Liver (tissue), 9 donors: ENCODE measurements around the gene CAMK1D. TPM values are rescaled to one million over a fixed set of nuclear protein-coding genes. Genes with fewer than 3 reads are reported as not detected.
A peak's percentile ranks its signal among the peaks of the same experiment; 100 is the strongest.

Source experiments
- DNase-seq: peaks from one replicate; pipeline ENCODE4 v3.0.0-alpha.2; 2017; ENCODE audit warnings: low spot score
- H3K27ac ChIP-seq, 2 donors: one replicate each; pipeline ENCODE4 v1.7.0; 2013; ENCODE audit warnings: inconsistent platforms in 2 of 2, low read length in 2 of 2, control low read depth in 1 of 2, low read depth in 1 of 2, mild to moderate bottlenecking in 1 of 2
- H3K27me3 ChIP-seq, 4 donors: one replicate each; pipeline versions ENCODE4 v1.6.1 to v1.7.0; 2013; ENCODE audit warnings: low read length in 3 of 4, inconsistent platforms in 1 of 4, mild to moderate bottlenecking in 1 of 4, moderate library complexity in 1 of 4; ENCODE audit not compliant: control insufficient read depth in 4 of 4, insufficient read depth in 4 of 4
- H3K36me3 ChIP-seq, 4 donors: one replicate each; pipeline versions ENCODE4 v1.6.1 to v1.7.0; 2013; ENCODE audit warnings: low read length in 3 of 4, mild to moderate bottlenecking in 3 of 4, low read depth in 1 of 4, moderate library complexity in 1 of 4; ENCODE audit not compliant: control insufficient read depth in 4 of 4, insufficient read depth in 3 of 4
- H3K4me1 ChIP-seq, 4 donors: one replicate each; pipeline versions ENCODE4 v1.6.1 to v1.7.0; 2013; ENCODE audit warnings: low read length in 3 of 4, mild to moderate bottlenecking in 3 of 4, moderate library complexity in 1 of 4; ENCODE audit not compliant: control insufficient read depth in 4 of 4, insufficient read depth in 4 of 4
- H3K4me3 ChIP-seq, 3 donors: one replicate each; pipeline versions ENCODE4 v1.6.1 to v1.7.0; 2013; ENCODE audit warnings: low read length in 3 of 3, control low read depth in 1 of 3, low read depth in 1 of 3, mild to moderate bottlenecking in 1 of 3
- H3K9ac ChIP-seq, 2 donors: one replicate each; pipeline ENCODE4 v1.7.0; 2013; ENCODE audit warnings: low read length in 2 of 2, mild to moderate bottlenecking in 2 of 2, moderate library complexity in 2 of 2, control low read depth in 1 of 2, low read depth in 1 of 2
- H3K9me3 ChIP-seq, 4 donors: one replicate each; pipeline versions ENCODE4 v1.6.1 to v1.7.0; 2013; ENCODE audit warnings: low read length in 3 of 4; ENCODE audit not compliant: control insufficient read depth in 4 of 4
- EGR1 ChIP-seq, 2 donors: IDR thresholded peaks; 2 replicates each; pipeline ENCODE4 v1.6.1; 2016 to 2018; ENCODE audit warnings: antibody characterized with exemption in 2 of 2, low read depth in 2 of 2
- FOXA1 ChIP-seq: IDR thresholded peaks from 2 replicates; pipeline ENCODE4 v1.6.1; 2016; ENCODE audit warnings: antibody characterized with exemption
- FOXA2 ChIP-seq: IDR thresholded peaks from 2 replicates; pipeline ENCODE4 v1.6.1; 2016; ENCODE audit warnings: antibody characterized with exemption
- GABPA ChIP-seq, 2 donors: IDR thresholded peaks in 1 of 2; conservative IDR thresholded peaks in 1 of 2; 2 replicates each; pipeline ENCODE4 v1.6.1; 2016; ENCODE audit warnings: antibody characterized with exemption in 2 of 2, mild to moderate bottlenecking in 1 of 2, moderate library complexity in 1 of 2
- HNF4A ChIP-seq, 2 donors: conservative IDR thresholded peaks; 2 replicates each; pipeline ENCODE4 v1.6.1; 2016; ENCODE audit warnings: antibody characterized with exemption in 2 of 2, mild to moderate bottlenecking in 2 of 2
- HNF4G ChIP-seq: IDR thresholded peaks from 2 replicates; pipeline ENCODE4 v1.6.1; 2016; ENCODE audit warnings: antibody characterized with exemption
- JUND ChIP-seq, 2 donors: IDR thresholded peaks; 2 replicates each; pipeline ENCODE4 v1.6.1; 2016; ENCODE audit warnings: antibody characterized with exemption in 2 of 2
- NR2F2 ChIP-seq: IDR thresholded peaks from 2 replicates; pipeline ENCODE4 v1.6.1; 2016; ENCODE audit warnings: antibody characterized with exemption
- RAD21 ChIP-seq, 2 donors: IDR thresholded peaks; 2 replicates each; pipeline ENCODE4 v1.6.1; 2016; ENCODE audit warnings: antibody characterized with exemption in 2 of 2, mild to moderate bottlenecking in 2 of 2
- RXRA ChIP-seq, 2 donors: IDR thresholded peaks; 2 replicates each; pipeline ENCODE4 v1.6.1; 2017 to 2018; ENCODE audit warnings: antibody characterized with exemption in 2 of 2, mild to moderate bottlenecking in 1 of 2
- SP1 ChIP-seq: IDR thresholded peaks from 2 replicates; pipeline ENCODE4 v1.6.1; 2018; ENCODE audit warnings: antibody characterized with exemption, mild to moderate bottlenecking
- TAF1 ChIP-seq: conservative IDR thresholded peaks from 2 replicates; pipeline ENCODE4 v1.6.1; 2016; ENCODE audit warnings: antibody characterized with exemption, mild to moderate bottlenecking
- YY1 ChIP-seq: IDR thresholded peaks from 2 replicates; pipeline ENCODE4 v1.6.1; 2016; ENCODE audit warnings: antibody characterized with exemption, mild to moderate bottlenecking
- WGBS: extraction: QIAGEN DNeasy Blood & Tissue Kit; methylation state at CpG from one replicate; pipeline ENCODE4 v1.1.7; 2013; 5-methylcytosine and 5-hydroxymethylcytosine counted together
- polyA plus RNA-seq, 2 donors: library from polyadenylated mRNA; stranded (reverse) in 1 of 2; unstranded in 1 of 2; fragments of 200-250 nt in 1 of 2; fragments of >200 nt in 1 of 2; fragmentation: Nextera tagmentation in 1 of 2; extraction: Ambion mirVana in 1 of 2; gene quantifications; one replicate each; pipeline versions ENCODE4 v1.2.1 to v1.2.3, GENCODE V29; 2013 to 2015
- total RNA-seq, 2 donors: library from RNA; depleted of rRNA; stranded (reverse); fragments of >200 nt; gene quantifications; one replicate each; pipeline ENCODE4 v1.2.3, GENCODE V29; 2014
- TF ChIP-seq, protein P1 (sequence below): IDR thresholded peaks from 2 replicates; pipeline ENCODE4 v1.6.1; 2016; ENCODE audit warnings: antibody characterized with exemption
- TF ChIP-seq, protein P2 (sequence below): IDR thresholded peaks from 2 replicates; pipeline ENCODE4 v1.6.1; 2016; ENCODE audit warnings: antibody characterized with exemption, mild to moderate bottlenecking
- TF ChIP-seq, protein P3 (sequence below): fragments of 150-350 bp; IDR thresholded peaks from 2 replicates; pipeline ENCODE4 v1.5.1; 2017; ENCODE audit warnings: improper control_type of control experiment, low read depth, low read length; ENCODE audit not compliant: missing input control
- TF ChIP-seq, protein P4 (sequence below): IDR thresholded peaks from 2 replicates; pipeline ENCODE4 v1.6.1; 2016; ENCODE audit warnings: antibody characterized with exemption
- TF ChIP-seq, protein P5 (sequence below): IDR thresholded peaks from 2 replicates; pipeline ENCODE4 v1.6.1; 2016; ENCODE audit warnings: antibody characterized with exemption
- donor health status: healthy.
- donor health status: healthy.
- donor health status: healthy.
- donor health status: healthy.
- donor health status: healthy.

CAMK1D gene
- total and polyA plus RNA-seq, 4 donors = 2.7 to 10.1 (median 4.2) TPM

GRCh38 chr10:12322583-12323131, 26.7 kb upstream of the CAMK1D start:
- peak; percentile 57 for TF ChIP-seq HNF4G
- TF ChIP-seq, protein P1, sequence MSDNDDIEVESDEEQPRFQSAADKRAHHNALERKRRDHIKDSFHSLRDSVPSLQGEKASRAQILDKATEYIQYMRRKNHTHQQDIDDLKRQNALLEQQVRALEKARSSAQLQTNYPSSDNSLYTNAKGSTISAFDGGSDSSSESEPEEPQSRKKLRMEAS = peak; percentile 93
- peak; percentile 97 to 98 for TF ChIP-seq RXRA (IDR thresholded peaks at IDR 0.05)
- TF ChIP-seq SP1 = peak; percentile 94
- TF ChIP-seq GABPA (IDR thresholded peaks at IDR 0.05 in 1 of 2, conservative IDR thresholded peaks at IDR 0.05 in 1 of 2) = peak in 1 of 2 donors; percentile 32
- TF ChIP-seq FOXA1 = peak; percentile 86
- TF ChIP-seq, protein P2, sequence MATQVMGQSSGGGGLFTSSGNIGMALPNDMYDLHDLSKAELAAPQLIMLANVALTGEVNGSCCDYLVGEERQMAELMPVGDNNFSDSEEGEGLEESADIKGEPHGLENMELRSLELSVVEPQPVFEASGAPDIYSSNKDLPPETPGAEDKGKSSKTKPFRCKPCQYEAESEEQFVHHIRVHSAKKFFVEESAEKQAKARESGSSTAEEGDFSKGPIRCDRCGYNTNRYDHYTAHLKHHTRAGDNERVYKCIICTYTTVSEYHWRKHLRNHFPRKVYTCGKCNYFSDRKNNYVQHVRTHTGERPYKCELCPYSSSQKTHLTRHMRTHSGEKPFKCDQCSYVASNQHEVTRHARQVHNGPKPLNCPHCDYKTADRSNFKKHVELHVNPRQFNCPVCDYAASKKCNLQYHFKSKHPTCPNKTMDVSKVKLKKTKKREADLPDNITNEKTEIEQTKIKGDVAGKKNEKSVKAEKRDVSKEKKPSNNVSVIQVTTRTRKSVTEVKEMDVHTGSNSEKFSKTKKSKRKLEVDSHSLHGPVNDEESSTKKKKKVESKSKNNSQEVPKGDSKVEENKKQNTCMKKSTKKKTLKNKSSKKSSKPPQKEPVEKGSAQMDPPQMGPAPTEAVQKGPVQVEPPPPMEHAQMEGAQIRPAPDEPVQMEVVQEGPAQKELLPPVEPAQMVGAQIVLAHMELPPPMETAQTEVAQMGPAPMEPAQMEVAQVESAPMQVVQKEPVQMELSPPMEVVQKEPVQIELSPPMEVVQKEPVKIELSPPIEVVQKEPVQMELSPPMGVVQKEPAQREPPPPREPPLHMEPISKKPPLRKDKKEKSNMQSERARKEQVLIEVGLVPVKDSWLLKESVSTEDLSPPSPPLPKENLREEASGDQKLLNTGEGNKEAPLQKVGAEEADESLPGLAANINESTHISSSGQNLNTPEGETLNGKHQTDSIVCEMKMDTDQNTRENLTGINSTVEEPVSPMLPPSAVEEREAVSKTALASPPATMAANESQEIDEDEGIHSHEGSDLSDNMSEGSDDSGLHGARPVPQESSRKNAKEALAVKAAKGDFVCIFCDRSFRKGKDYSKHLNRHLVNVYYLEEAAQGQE = peak; percentile 65
- TF ChIP-seq, protein P3, sequence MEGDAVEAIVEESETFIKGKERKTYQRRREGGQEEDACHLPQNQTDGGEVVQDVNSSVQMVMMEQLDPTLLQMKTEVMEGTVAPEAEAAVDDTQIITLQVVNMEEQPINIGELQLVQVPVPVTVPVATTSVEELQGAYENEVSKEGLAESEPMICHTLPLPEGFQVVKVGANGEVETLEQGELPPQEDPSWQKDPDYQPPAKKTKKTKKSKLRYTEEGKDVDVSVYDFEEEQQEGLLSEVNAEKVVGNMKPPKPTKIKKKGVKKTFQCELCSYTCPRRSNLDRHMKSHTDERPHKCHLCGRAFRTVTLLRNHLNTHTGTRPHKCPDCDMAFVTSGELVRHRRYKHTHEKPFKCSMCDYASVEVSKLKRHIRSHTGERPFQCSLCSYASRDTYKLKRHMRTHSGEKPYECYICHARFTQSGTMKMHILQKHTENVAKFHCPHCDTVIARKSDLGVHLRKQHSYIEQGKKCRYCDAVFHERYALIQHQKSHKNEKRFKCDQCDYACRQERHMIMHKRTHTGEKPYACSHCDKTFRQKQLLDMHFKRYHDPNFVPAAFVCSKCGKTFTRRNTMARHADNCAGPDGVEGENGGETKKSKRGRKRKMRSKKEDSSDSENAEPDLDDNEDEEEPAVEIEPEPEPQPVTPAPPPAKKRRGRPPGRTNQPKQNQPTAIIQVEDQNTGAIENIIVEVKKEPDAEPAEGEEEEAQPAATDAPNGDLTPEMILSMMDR = no peak
- TF ChIP-seq HNF4A (conservative IDR thresholded peaks at IDR 0.05) = peak; percentile 91 to 95
- peak; percentile 37 for TF ChIP-seq NR2F2
- TF ChIP-seq EGR1 (IDR thresholded peaks at IDR 0.05; ENCODE audit: low read depth in 2 of 2) = peak in 1 of 2 donors; percentile 87
- TF ChIP-seq, protein P4, sequence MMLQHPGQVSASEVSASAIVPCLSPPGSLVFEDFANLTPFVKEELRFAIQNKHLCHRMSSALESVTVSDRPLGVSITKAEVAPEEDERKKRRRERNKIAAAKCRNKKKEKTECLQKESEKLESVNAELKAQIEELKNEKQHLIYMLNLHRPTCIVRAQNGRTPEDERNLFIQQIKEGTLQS = peak; percentile 47
- TF ChIP-seq, protein P5, sequence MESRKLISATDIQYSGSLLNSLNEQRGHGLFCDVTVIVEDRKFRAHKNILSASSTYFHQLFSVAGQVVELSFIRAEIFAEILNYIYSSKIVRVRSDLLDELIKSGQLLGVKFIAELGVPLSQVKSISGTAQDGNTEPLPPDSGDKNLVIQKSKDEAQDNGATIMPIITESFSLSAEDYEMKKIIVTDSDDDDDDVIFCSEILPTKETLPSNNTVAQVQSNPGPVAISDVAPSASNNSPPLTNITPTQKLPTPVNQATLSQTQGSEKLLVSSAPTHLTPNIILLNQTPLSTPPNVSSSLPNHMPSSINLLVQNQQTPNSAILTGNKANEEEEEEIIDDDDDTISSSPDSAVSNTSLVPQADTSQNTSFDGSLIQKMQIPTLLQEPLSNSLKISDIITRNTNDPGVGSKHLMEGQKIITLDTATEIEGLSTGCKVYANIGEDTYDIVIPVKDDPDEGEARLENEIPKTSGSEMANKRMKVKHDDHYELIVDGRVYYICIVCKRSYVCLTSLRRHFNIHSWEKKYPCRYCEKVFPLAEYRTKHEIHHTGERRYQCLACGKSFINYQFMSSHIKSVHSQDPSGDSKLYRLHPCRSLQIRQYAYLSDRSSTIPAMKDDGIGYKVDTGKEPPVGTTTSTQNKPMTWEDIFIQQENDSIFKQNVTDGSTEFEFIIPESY = peak; percentile 91
- peak; percentile 67 for TF ChIP-seq FOXA2
- no peak for TF ChIP-seq TAF1
- peak; percentile 78 to 85 for TF ChIP-seq JUND (IDR thresholded peaks at IDR 0.05)
- TF ChIP-seq RAD21 (IDR thresholded peaks at IDR 0.05) = peak; percentile 59 to 65
- peak; percentile 87 for TF ChIP-seq YY1
- H3K9me3 ChIP-seq = no peaks in the 10 kb centered on the region
- DNase-seq = no peak
- WGBS = 35% methylated on average over 9 of the region's 9 CpGs
- no peak overlapping the region for H3K4me3 ChIP-seq
- H3K4me1 ChIP-seq = peaks cover 4 to 19% (median 16%) of the 10 kb centered on the region in 4 donors
- H3K9ac ChIP-seq = peak overlapping the region in 1 of 2 donors; percentile 69
- H3K27ac ChIP-seq = peak overlapping the region; percentile 73 to 90
- H3K27me3 ChIP-seq = no peaks in the 10 kb centered on the region
- H3K36me3 ChIP-seq = no peaks in the 10 kb centered on the region
